ENCODE data around the gene SPOCK2. TPM values are rescaled to one million over a fixed set of nuclear protein-coding genes. Genes with fewer than 3 reads are reported as not detected.
"Not testable (repeated sequence)": the region's sequence is repeated elsewhere in the genome, so short reads cannot be mapped to it uniquely, and the experiment has no call there.

The SPOCK2 gene
- total RNA-seq, 2 donors from 2014 or later, result 8.1 to 9.8 TPM

- ATAC-seq (peak; percentile 85 to 87), DNase-seq (peak; percentile 91)
- intact Hi-C loops (cut with DNase I), result loop anchor here (1.0 to 5.0 kb wide), 4 partner anchors 92 to 174 kb away; no protein-coding TSS in a partner anchor
These were observed 39.8 kb downstream of the SPOCK2 start for GRCh38 chr10:72048450-72049124.

- intact Hi-C loops (cut with DNase I), result loop anchor here in 1 of 2 donors (5.0 kb wide), 1 partner anchor 93 kb away; no protein-coding TSS in a partner anchor
- ATAC-seq (no peak), DNase-seq (no peak)
These were observed 42.8 kb downstream of the SPOCK2 start for GRCh38 chr10:72045586-72045985.

- DNase-seq (no peak), ATAC-seq (peak; percentile 78 to 81)
- intact Hi-C loops (cut with DNase I), result loop anchor here in 1 of 2 donors (5.0 kb wide), 1 partner anchor 92 kb away; no protein-coding TSS in a partner anchor
These were observed 43.8 kb downstream of the SPOCK2 start for GRCh38 chr10:72044417-72045041.

GRCh38 chr10:72043016-72043834, 45.1 kb downstream of the SPOCK2 start:
- no peak for DNase-seq
- intact Hi-C loops (cut with DNase I), result no loop called here
- no peak for ATAC-seq

GRCh38 chr10:72041491-72041890, 46.9 kb downstream of the SPOCK2 start:
- DNase-seq (no peak), ATAC-seq (no peak)
- intact Hi-C loops (cut with DNase I), result no loop called here

GRCh38 chr10:72039377-72039776, 49.0 kb downstream of the SPOCK2 start:
- intact Hi-C loops (cut with DNase I), result no loop called here
- DNase-seq (no peak), ATAC-seq (no peak)

GRCh38 chr10:72038458-72039001, 49.8 kb downstream of the SPOCK2 start:
- DNase-seq, result no peak
- intact Hi-C loops (cut with DNase I), result no loop called here
- ATAC-seq, result no peak

GRCh38 chr10:72037811-72038210, 50.5 kb downstream of the SPOCK2 start:
- intact Hi-C loops (cut with DNase I), result no loop called here
- ATAC-seq (no peak), DNase-seq (no peak)

- no peak for ATAC-seq
- intact Hi-C loops (cut with DNase I), result no loop called here
These were observed 51.1 kb downstream of the SPOCK2 start for GRCh38 chr10:72037266-72037665.

GRCh38 chr10:72035252-72035887, 53.0 kb downstream of the SPOCK2 start:
- intact Hi-C loops (cut with DNase I), result no loop called here
- peak; percentile 16 to 23 for ATAC-seq

More at GRCh38 chr10:72037266-72037665, 51.1 kb downstream of the SPOCK2 start:
- DNase-seq, result no peak

GRCh38 chr10:72034761-72035160, 53.6 kb downstream of the SPOCK2 start:
- no peak for DNase-seq
- intact Hi-C loops (cut with DNase I), result no loop called here
- no peak for ATAC-seq

More at GRCh38 chr10:72035252-72035887, 53.0 kb downstream of the SPOCK2 start:
- no peak for DNase-seq

GRCh38 chr10:72034040-72034499, 54.3 kb downstream of the SPOCK2 start:
- intact Hi-C loops (cut with DNase I), result no loop called here
- DNase-seq, result no peak
- ATAC-seq, result no peak

- ATAC-seq; intact Hi-C loops (cut with DNase I); DNase-seq: not testable (repeated sequence)
These were observed 55.8 kb downstream of the SPOCK2 start for GRCh38 chr10:72032409-72033162.

- intact Hi-C loops (cut with DNase I), result no loop called here
- DNase-seq, result no peak
- no peak for ATAC-seq
These were observed 56.6 kb downstream of the SPOCK2 start for GRCh38 chr10:72031706-72032105.

GRCh38 chr10:72030762-72031543, 57.4 kb downstream of the SPOCK2 start:
- peak; percentile 84 to 95 for ATAC-seq
- intact Hi-C loops (cut with DNase I), result no loop called here
- DNase-seq, result peak; percentile 78

- ATAC-seq, result no peak
- intact Hi-C loops (cut with DNase I), result no loop called here
- no peak for DNase-seq
These were observed 58.9 kb downstream of the SPOCK2 start for GRCh38 chr10:72029414-72029813.

GRCh38 chr10:72027498-72027897, 60.9 kb downstream of the SPOCK2 start:
- intact Hi-C loops (cut with DNase I), result no loop called here

More at GRCh38 chr10:72027498-72027897, 60.9 kb downstream of the SPOCK2 start:
- ATAC-seq (peak in 1 of 2 donors; percentile 61), DNase-seq (peak; percentile 3)
